HL-60 (cell line): ENCODE results near the gene SDHA.
"Not testable (repeated sequence)": the region's sequence is repeated elsewhere in the genome, so short reads cannot be mapped to it uniquely, and the experiment has no call there.

Experiments
- GABPA ChIP-seq: IDR thresholded peaks from 2 replicates; pipeline ENCODE4 v1.6.1; 2012; ENCODE audit warnings: low read depth
- TF ChIP-seq, protein P1 (sequence below): IDR thresholded peaks from one replicate; pipeline ENCODE4 v1.5.1; 2011; ENCODE audit warnings: low read length, control low read depth, inconsistent platforms; ENCODE audit not compliant: insufficient read depth

DNA sequence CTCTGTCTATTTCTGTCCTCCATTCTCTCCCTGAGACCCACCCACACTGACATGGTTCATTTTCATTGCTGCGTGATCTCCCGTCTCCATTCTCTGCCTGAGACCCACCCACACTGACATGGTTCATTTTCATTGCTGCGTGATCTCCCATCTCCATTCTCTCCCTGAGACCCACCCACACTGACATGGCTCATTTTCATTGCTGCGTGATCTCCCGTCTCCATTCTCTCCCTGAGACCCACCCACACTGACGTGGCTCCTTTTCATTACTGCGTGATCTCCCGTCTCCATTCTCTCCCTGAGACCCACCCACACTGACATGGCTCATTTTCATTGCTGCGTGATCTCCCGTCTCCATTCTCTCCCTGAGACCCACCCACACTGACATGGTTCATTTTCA lies 73.2 kb downstream of the SDHA start:
- TF ChIP-seq, protein P1, sequence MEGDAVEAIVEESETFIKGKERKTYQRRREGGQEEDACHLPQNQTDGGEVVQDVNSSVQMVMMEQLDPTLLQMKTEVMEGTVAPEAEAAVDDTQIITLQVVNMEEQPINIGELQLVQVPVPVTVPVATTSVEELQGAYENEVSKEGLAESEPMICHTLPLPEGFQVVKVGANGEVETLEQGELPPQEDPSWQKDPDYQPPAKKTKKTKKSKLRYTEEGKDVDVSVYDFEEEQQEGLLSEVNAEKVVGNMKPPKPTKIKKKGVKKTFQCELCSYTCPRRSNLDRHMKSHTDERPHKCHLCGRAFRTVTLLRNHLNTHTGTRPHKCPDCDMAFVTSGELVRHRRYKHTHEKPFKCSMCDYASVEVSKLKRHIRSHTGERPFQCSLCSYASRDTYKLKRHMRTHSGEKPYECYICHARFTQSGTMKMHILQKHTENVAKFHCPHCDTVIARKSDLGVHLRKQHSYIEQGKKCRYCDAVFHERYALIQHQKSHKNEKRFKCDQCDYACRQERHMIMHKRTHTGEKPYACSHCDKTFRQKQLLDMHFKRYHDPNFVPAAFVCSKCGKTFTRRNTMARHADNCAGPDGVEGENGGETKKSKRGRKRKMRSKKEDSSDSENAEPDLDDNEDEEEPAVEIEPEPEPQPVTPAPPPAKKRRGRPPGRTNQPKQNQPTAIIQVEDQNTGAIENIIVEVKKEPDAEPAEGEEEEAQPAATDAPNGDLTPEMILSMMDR: not testable (repeated sequence)
- not testable (repeated sequence) for TF ChIP-seq GABPA
